GM10248 (cell line): ENCODE measurements around the gene SH3PXD2A.

ENCODE experiments used
- CTCF ChIA-PET: fragments of 300-600 bp; sonication (Branson Sonifier 250); formaldehyde crosslinking; extraction: SDS; loops from one replicate; lab custom pipeline; 2021; ENCODE audit warnings: antibody characterized with exemption; lab: Yijun Ruan, JAX
- POLR2A ChIA-PET: fragments of 350-650 bp; sonication (Branson Sonifier 250); formaldehyde crosslinking; extraction: SDS; loops from one replicate; lab custom pipeline; 2020; ENCODE audit warnings: antibody characterized with exemption; lab: Yijun Ruan, JAX
- DNase-seq: peaks from one replicate; pipeline ENCODE4 v3.0.0; 2012; ENCODE audit errors: extremely low spot score
- TF ChIP-seq, protein P1 (sequence below): IDR thresholded peaks from 2 replicates; pipeline ENCODE4 v1.5.1; 2012; ENCODE audit warnings: mild to moderate bottlenecking, low read depth; ENCODE audit errors: extremely low read depth, missing control alignments, control extremely low read depth

SH3PXD2A gene

DNA sequence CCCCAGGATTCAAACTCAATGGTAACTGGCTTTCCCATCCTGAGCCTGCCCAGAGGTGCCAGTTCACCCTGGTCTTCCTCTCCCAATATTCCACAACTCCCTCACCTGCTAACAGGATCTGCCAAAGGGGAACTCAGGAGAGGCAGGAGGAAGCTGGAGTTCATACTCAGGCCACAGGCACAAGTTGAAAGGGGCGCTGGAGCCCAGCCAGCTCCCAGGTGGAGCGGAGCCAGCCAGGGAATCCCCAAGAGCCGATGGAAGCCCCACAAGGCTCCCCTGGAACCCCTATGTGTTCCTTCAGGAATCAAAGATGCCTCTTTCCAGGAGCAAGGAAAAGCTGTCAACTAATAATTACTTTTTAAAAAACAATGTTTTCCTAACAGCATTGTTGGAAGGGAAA lies 63.5 kb downstream of the SH3PXD2A start:
- ChIA-PET CTCF (interaction anchor here (0.9 to 1.7 kb wide), 2 partner anchors 9 to 79 kb away, joined by 4 to 6 read pairs; no protein-coding TSS in a partner anchor), POLR2A (no interaction called here)
- no peak for DNase-seq
- TF ChIP-seq, protein P1, sequence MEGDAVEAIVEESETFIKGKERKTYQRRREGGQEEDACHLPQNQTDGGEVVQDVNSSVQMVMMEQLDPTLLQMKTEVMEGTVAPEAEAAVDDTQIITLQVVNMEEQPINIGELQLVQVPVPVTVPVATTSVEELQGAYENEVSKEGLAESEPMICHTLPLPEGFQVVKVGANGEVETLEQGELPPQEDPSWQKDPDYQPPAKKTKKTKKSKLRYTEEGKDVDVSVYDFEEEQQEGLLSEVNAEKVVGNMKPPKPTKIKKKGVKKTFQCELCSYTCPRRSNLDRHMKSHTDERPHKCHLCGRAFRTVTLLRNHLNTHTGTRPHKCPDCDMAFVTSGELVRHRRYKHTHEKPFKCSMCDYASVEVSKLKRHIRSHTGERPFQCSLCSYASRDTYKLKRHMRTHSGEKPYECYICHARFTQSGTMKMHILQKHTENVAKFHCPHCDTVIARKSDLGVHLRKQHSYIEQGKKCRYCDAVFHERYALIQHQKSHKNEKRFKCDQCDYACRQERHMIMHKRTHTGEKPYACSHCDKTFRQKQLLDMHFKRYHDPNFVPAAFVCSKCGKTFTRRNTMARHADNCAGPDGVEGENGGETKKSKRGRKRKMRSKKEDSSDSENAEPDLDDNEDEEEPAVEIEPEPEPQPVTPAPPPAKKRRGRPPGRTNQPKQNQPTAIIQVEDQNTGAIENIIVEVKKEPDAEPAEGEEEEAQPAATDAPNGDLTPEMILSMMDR = no peak

DNA sequence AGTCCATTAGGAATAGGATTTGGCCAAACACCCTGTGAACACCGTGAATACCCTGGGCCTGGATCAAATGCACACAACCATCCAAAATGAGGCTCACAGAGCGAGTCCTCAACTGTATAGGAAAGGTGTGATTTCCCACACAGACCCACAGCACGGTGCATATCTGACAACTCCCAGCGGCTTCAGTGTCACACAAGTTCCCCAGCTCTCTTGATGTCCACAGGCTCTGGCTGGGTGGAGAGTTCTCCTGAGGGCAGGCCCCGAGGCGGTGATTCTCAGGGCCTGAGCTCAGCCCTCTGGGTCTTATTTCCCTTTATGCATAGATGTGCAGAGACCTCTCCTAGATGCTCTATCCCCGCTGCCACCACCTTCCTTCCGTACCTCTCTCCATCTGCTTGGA lies 64.1 kb downstream of the SH3PXD2A start:
- no peak for DNase-seq
- POLR2A ChIA-PET = no interaction called here
- CTCF ChIA-PET = interaction anchor here (1.7 kb wide), 1 partner anchor 10 kb away, joined by 6 read pairs; no protein-coding TSS in a partner anchor
- TF ChIP-seq, protein P1 = no peak

DNA sequence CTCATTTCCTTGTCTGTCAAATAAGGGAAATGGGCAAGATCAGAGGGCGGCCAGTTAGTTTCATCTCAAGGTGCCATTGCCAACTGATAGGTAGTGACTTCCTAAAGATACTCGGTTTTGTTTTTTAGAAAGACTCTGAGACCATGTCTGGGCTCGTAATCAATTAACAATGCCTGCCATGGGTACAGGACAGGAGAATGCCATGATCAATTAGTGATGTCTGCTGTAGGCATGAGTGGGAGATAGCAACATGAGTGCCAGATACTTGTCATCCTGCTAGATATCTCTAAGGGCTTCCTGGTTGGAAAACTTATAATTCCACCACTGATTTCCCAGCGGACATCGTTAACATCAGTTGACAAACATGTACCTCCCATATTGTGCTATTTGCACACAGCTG lies 64.8 kb downstream of the SH3PXD2A start:
- TF ChIP-seq, protein P1 = no peak
- ChIA-PET CTCF (interaction anchor here (0.8 kb wide), 1 partner anchor 9 kb away, joined by 3 read pairs; no protein-coding TSS in a partner anchor), POLR2A (no interaction called here)
- no peak for DNase-seq

DNA sequence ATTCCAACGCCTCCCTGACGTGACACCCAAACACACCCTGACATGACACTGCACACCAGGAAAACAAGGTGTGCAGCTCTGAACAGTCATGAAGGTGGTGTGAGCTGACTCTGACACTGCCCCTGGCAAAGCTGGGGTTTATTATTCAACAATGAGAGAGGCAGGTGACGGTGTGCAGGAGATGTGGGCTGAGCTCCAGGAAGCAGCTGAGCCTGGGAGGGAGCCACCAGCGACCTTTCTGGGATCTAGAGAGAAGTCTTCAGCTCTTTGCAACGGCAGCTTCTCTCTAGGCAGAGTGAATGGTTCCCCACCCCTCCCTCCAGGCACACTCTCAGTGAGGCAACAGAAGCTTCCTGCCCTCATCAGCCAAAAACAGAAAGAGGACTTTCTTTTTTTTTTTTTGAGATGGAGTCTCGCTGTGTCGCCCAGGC lies 65.6 kb downstream of the SH3PXD2A start:
- CTCF ChIA-PET = interaction anchor here (0.8 to 1.7 kb wide), 8 partner anchors 8 to 190 kb away, joined by 3 to 6 read pairs (median 4); no protein-coding TSS in a partner anchor
- POLR2A ChIA-PET = interaction anchor here (0.6 kb wide), 1 partner anchor 1224 kb away, joined by 7 read pairs; no protein-coding TSS in a partner anchor
- no peak for DNase-seq
- TF ChIP-seq, protein P1 = no peak

DNA sequence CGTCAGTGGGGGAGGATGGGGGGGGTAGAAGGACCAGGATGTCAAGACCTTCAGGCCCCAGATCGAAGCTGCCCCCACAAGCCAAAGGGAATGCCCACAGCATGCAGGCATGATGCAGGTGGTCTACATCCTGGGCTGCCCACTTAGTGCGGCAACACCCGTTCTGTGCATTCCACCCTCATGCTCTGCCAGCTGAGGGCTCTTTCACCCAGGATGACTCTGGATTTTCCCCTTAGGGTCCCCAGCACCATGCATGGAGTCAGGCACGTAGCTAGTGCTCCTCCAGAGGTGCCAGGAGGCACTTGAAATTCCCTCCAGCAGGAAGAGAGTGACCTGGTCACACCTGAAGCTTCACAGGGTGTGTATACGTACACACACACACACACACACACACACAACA lies 66.2 kb downstream of the SH3PXD2A start:
- TF ChIP-seq, protein P1 = no peak
- DNase-seq = no peak
- POLR2A ChIA-PET = no interaction called here
- CTCF ChIA-PET = interaction anchor here (1.0 to 1.7 kb wide), 8 partner anchors 9 to 190 kb away, joined by 3 to 6 read pairs (median 4); no protein-coding TSS in a partner anchor

DNA sequence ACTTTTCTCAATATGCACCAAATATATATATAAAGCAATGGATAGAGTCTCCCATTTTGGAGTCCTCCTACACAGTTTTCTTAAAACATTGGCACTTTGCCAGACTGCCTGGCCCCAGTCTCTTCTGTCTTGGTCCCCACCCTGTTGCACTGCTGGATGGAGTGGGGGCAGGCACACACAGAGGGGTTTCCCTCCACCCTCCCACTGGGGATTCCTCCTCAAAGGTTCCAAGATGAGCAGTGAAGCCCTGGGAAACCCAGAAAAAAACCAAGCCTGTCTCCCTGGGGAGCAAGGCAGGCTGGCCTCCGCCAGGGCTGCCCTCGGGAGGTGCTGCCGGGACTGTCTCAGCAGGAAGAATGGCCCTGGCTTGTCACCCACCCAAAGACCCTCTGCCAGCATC lies 68.0 kb downstream of the SH3PXD2A start:
- POLR2A ChIA-PET = no interaction called here

More for the DNA sequence above, 68.0 kb downstream of the SH3PXD2A start:
- CTCF ChIA-PET = interaction anchor here (1.1 kb wide), 1 partner anchor 21 kb away, joined by 3 read pairs; no protein-coding TSS in a partner anchor
- TF ChIP-seq, protein P1 = no peak
- no peak for DNase-seq
